Mesendoderm (in vitro differentiated cells): ENCODE measurements around the gene LARP1B. TPM values are rescaled to one million over a fixed set of nuclear protein-coding genes. Genes with fewer than 3 reads are reported as not detected.

ENCODE experiments used
- DNase-seq: peaks from one replicate; pipeline ENCODE4 v3.0.0; 2013
- H2AK5ac ChIP-seq: 2 replicates; pipeline ENCODE4 v1.6.1; 2013; ENCODE audit warnings: low read length, inconsistent platforms
- H2BK120ac ChIP-seq: 2 replicates; pipeline ENCODE4 v1.6.1; 2013; ENCODE audit warnings: low read depth, mild to moderate bottlenecking, low read length, moderate library complexity, mixed read lengths
- H2BK15ac ChIP-seq: replicated peaks from 2 replicates; pipeline ENCODE4 v1.6.1; 2013; ENCODE audit warnings: low read depth, mild to moderate bottlenecking, moderate library complexity
- H2BK5ac ChIP-seq: 2 replicates; pipeline ENCODE4 v1.6.1; 2013; ENCODE audit warnings: low read length, inconsistent platforms
- H3K18ac ChIP-seq: 2 replicates; pipeline ENCODE4 v1.6.1; 2013; ENCODE audit warnings: mild to moderate bottlenecking, low read length, mixed read lengths
- H3K23ac ChIP-seq: one replicate; pipeline ENCODE4 v1.6.1; 2013; ENCODE audit warnings: low read length
- H3K27ac ChIP-seq: 2 replicates; pipeline ENCODE4 v1.5.1; 2013; ENCODE audit warnings: low read depth, mild to moderate bottlenecking, inconsistent platforms, low read length, moderate library complexity
- H3K27me3 ChIP-seq: 2 replicates; pipeline ENCODE4 v1.6.1; 2013; ENCODE audit warnings: low read length, control low read depth, mild to moderate bottlenecking, inconsistent platforms; ENCODE audit not compliant: insufficient read depth, poor library complexity
- H3K36me3 ChIP-seq: 2 replicates; pipeline ENCODE4 v1.6.1; 2013; ENCODE audit warnings: low read length, inconsistent platforms; ENCODE audit not compliant: control insufficient read depth, insufficient read depth
- H3K4ac ChIP-seq: one replicate; pipeline ENCODE4 v1.6.1; 2013; ENCODE audit warnings: low read depth, mild to moderate bottlenecking, low read length, moderate library complexity
- H3K4me1 ChIP-seq: 2 replicates; pipeline ENCODE4 v1.6.1; 2013; ENCODE audit warnings: low read depth, low read length, inconsistent platforms; ENCODE audit not compliant: control insufficient read depth
- H3K4me2 ChIP-seq: 2 replicates; pipeline ENCODE4 v1.6.1; 2013; ENCODE audit warnings: low read length
- H3K4me3 ChIP-seq: 2 replicates; pipeline ENCODE4 v1.5.1; 2013; ENCODE audit warnings: mild to moderate bottlenecking, low read length
- H3K56ac ChIP-seq: one replicate; pipeline ENCODE4 v1.6.1; 2013; ENCODE audit warnings: low read length
- H3K79me1 ChIP-seq: 2 replicates; pipeline ENCODE4 v1.6.1; 2013; ENCODE audit warnings: low read length, inconsistent platforms
- H3K79me2 ChIP-seq: 2 replicates; pipeline ENCODE4 v1.6.1; 2013; ENCODE audit warnings: mild to moderate bottlenecking, low read length; ENCODE audit not compliant: control insufficient read depth, insufficient read depth
- H3K9ac ChIP-seq: 2 replicates; pipeline ENCODE4 v1.6.1; 2013; ENCODE audit warnings: low read length, inconsistent platforms
- H4K5ac ChIP-seq: one replicate; pipeline ENCODE4 v1.6.1; 2013; ENCODE audit warnings: low read length
- H4K8ac ChIP-seq: one replicate; pipeline ENCODE4 v1.6.1; 2013; ENCODE audit warnings: low read depth, mild to moderate bottlenecking, control low read depth, low read length, moderate library complexity
- WGBS: extraction: QIAGEN DNeasy Blood & Tissue Kit; methylation state at CpG from one replicate; pipeline ENCODE4 v1.1.7; 2013; ENCODE audit warnings: low lambda C conversion rate, missing lambda C conversion rate; ENCODE audit not compliant: insufficient coverage; ENCODE audit errors: extremely low coverage; 5-methylcytosine and 5-hydroxymethylcytosine counted together
- polyA plus RNA-seq, 2 experiments: library from polyadenylated mRNA; stranded (reverse); fragments of 200-250 nt; gene quantifications; one replicate each; pipeline ENCODE4 v1.2.3, GENCODE V29; 2013

Gene LARP1B
- polyA plus RNA-seq (2013, experiment 1 of 2): 29.0 TPM
- polyA plus RNA-seq (2013, experiment 2 of 2): 29.0 TPM

DNA sequence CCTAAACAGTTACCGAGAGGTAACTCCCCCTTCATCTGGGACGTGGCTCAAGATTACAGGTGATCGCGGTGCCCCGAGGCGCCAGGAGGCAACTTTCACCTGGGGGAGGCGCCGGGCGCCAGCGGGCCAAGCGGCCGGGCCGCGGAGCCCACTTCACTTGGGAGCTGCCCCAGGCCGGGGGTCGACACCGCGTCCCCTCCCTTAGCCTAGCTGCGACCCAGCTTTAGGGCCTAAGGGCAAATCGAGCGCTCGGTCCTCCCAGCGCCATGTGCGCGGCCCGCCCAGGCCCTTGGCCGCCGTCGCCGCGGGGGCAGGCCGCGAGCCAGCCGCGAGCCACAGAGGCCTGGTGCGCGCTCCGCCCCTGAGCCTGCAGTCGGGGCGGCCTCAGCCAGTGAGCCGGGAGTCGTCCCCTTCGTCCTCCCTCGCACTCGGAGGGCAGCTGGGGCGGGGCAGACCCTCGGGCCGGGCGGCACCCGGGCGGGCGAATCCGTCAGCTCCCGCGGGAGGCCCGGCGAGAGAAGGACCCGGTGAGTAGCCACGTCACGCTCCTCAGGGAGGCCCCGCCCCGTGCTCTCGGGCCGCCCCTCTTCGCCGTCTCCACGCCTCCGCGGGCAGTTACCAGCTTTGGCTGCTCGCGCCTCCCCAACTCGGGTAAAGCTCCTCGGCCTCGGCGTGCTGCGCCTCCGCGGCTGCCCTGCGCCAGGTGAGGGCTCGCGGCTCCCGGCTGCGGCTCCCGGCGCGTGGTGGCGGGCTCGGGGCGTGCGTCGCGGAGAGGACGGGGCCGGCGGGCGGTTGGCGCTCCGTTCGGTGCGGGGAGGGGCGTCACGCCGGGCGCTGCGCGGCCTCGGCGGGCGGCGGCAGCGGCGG lies at the start of gene LARP1B:
Gene LARP1B, plus strand, starts transcription at position 614 of the 867 bp plus-strand sequence. CDS start 13,640 bp downstream, outside the sequence.
- Histone ChIP-seq H3K56ac (peak within 1 kb of the TSS; percentile 96), H3K23ac (peak within 1 kb of the TSS; percentile 66), H3K18ac (peak within 1 kb of the TSS; percentile 90), H3K4ac (peak within 1 kb of the TSS; percentile 77), H2AK5ac (no peak within 1 kb of the TSS), H3K79me1 (peaks cover 1% of the 10 kb centered on the region), H3K4me2 (peak within 1 kb of the TSS; percentile 75), H3K9ac (peak within 1 kb of the TSS; percentile 93), H3K27me3 (no peaks in the 10 kb centered on the region), H2BK5ac (peak within 1 kb of the TSS; percentile 87), H2BK15ac (peak within 1 kb of the TSS; percentile 93), H2BK120ac (no peak within 1 kb of the TSS), H3K27ac (peak within 1 kb of the TSS; percentile 99), H3K4me1 (no peaks in the 10 kb centered on the region), H3K36me3 (no peaks in the 10 kb centered on the region), H4K8ac (no peak within 1 kb of the TSS), H4K5ac (no peak within 1 kb of the TSS), H3K4me3 (peak within 1 kb of the TSS; percentile 62), H3K79me2 (peaks cover 15% of the 10 kb centered on the region)
- DNase-seq: peak; percentile 98
- WGBS: no CpG with 5 or more reads among the region's 112 CpGs

GRCh38 chr4:128025319-128025718 lies 35.8 kb upstream of the LARP1B start:
- Histone ChIP-seq H4K8ac (no peak overlapping the region), H2AK5ac (no peak overlapping the region), H2BK120ac (no peak overlapping the region), H4K5ac (no peak overlapping the region), H2BK15ac (no peak overlapping the region), H3K18ac (no peak overlapping the region), H2BK5ac (no peak overlapping the region), H3K27ac (no peak overlapping the region), H3K9ac (no peak overlapping the region), H3K4me3 (no peak overlapping the region), H3K27me3 (no peaks in the 10 kb centered on the region), H3K4me1 (no peaks in the 10 kb centered on the region), H3K4ac (no peak overlapping the region), H3K79me1 (no peaks in the 10 kb centered on the region), H3K4me2 (no peak overlapping the region), H3K23ac (no peak overlapping the region), H3K56ac (no peak overlapping the region), H3K36me3 (no peaks in the 10 kb centered on the region), H3K79me2 (no peaks in the 10 kb centered on the region)
- no peak for DNase-seq

DNA sequence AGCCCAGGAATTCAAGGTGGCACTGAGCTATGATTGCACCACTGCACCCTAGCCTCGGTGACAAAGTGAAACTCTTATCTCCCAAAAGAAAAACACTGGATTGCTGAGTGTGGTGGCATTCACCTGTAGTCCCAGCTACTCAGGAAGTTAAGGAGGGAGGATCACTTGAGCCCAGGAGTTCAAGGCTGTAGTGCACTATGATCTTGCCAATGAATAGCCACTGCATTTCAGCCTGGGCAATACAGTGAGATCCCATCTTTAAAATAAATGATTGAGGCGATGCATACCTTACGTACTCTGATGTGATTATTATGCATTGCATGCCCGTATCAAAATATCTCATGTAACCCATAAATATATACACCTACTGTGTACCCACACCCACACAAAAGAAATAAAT lies 31.2 kb upstream of the LARP1B start:
- Histone ChIP-seq H3K27me3 (no peaks in the 10 kb centered on the region), H3K4me3 (no peak overlapping the region), H2BK5ac (no peak overlapping the region), H4K5ac (no peak overlapping the region), H2BK120ac (no peak overlapping the region), H3K56ac (no peak overlapping the region), H3K4ac (no peak overlapping the region), H2BK15ac (no peak overlapping the region), H3K79me2 (no peaks in the 10 kb centered on the region), H3K18ac (no peak overlapping the region), H3K79me1 (no peaks in the 10 kb centered on the region), H3K27ac (no peak overlapping the region), H3K4me1 (no peaks in the 10 kb centered on the region), H3K9ac (no peak overlapping the region), H2AK5ac (no peak overlapping the region), H3K23ac (no peak overlapping the region), H3K36me3 (no peaks in the 10 kb centered on the region), H4K8ac (no peak overlapping the region), H3K4me2 (no peak overlapping the region)
- no peak for DNase-seq
- no CpG with 5 or more reads among the region's 4 CpGs for WGBS

DNA sequence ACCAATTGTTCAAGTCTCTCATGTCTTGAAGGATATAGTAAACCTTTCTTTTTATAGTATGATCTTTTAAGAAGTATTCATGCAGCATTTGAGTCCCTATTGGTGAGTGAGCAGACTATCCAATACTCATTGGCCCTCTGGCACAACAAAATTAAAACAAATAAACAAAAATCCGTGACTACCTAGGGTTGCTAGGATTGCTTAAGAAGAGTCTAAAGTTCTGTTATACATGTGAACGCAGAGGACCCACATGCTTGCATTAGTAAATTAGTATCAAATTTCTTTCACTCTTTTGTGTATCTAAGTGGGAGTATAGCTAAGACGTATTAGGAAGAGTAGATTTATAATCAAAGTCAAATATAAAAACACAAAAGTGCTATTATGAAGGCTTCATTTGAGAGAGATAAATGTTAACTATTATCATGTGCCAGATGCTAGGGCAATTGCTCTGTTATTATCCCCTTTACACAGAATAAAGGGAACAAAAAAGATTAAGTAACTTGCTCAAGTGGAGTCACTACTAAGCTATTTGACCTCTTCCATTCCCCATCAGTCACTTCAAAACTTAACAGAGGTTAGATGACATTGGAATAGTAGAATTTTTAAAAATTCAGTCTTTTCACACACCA lies 29.2 kb upstream of the LARP1B start:
- DNase-seq: no peak
- no peak overlapping the region for H3K9ac ChIP-seq
- no peaks in the 10 kb centered on the region for H3K4me1 ChIP-seq
- no peak overlapping the region for H3K23ac ChIP-seq
- H3K18ac ChIP-seq: no peak overlapping the region
- no peak overlapping the region for H3K4me2 ChIP-seq
- H3K4ac ChIP-seq: no peak overlapping the region
- no peak overlapping the region for H2AK5ac ChIP-seq
- no peaks in the 10 kb centered on the region for H3K27me3 ChIP-seq
- H2BK5ac ChIP-seq: no peak overlapping the region
- H4K8ac ChIP-seq: no peak overlapping the region
- no CpG with 5 or more reads among the region's 3 CpGs for WGBS
- no peak overlapping the region for H3K27ac ChIP-seq
- no peak overlapping the region for H3K56ac ChIP-seq
- H3K79me2 ChIP-seq: no peaks in the 10 kb centered on the region
- H2BK15ac ChIP-seq: no peak overlapping the region
- H2BK120ac ChIP-seq: no peak overlapping the region
- no peaks in the 10 kb centered on the region for H3K79me1 ChIP-seq
- H4K5ac ChIP-seq: no peak overlapping the region
- no peak overlapping the region for H3K4me3 ChIP-seq
- no peaks in the 10 kb centered on the region for H3K36me3 ChIP-seq

GRCh38 chr4:128039568-128039967 lies 21.5 kb upstream of the LARP1B start:
- Histone ChIP-seq H3K18ac (no peak overlapping the region), H3K4me1 (no peaks in the 10 kb centered on the region), H3K4me3 (no peak overlapping the region), H3K4ac (no peak overlapping the region), H3K79me1 (no peaks in the 10 kb centered on the region), H4K8ac (no peak overlapping the region), H3K27ac (no peak overlapping the region), H3K9ac (no peak overlapping the region), H2AK5ac (no peak overlapping the region), H3K23ac (no peak overlapping the region), H3K79me2 (no peaks in the 10 kb centered on the region), H4K5ac (no peak overlapping the region), H2BK15ac (no peak overlapping the region), H3K4me2 (no peak overlapping the region), H2BK5ac (no peak overlapping the region), H3K36me3 (no peaks in the 10 kb centered on the region), H3K56ac (no peak overlapping the region), H3K27me3 (no peaks in the 10 kb centered on the region), H2BK120ac (no peak overlapping the region)
- no CpG with 5 or more reads among the region's 1 CpG for whole genome bisulfite sequencing
- DNase-seq: no peak
